A549 treated with DMSO at 1 μM for 4 hours (cell line): Measurements from ENCODE around the gene HIGD1A. TPM values are rescaled to one million over a fixed set of nuclear protein-coding genes. Genes with fewer than 3 reads are reported as not detected.

ENCODE experiments used
- total RNA-seq: library from RNA; stranded (reverse); fragments of 200-300 nt; extraction: Qiagen RNA extraction; gene quantifications from 5 replicates; pipeline ENCODE4 v1.2.3, GENCODE V29; 2022; ENCODE audit warnings: low read depth

HIGD1A gene
- 71.6 to 94.3 TPM (median 78.6 TPM) in 5 replicates for total RNA-seq

GRCh38 chr3:42804106-42804830 lies at the start of gene HIGD1A:
Gene HIGD1A (minus strand): TSS chr3:42804490. CDS start chr3:42794253, 10,237 bp downstream.

GRCh38 chr3:42809202-42809601 lies 4.9 kb upstream of the HIGD1A start, which contains the start of gene ACKR2:
Gene ACKR2 (plus strand): TSS chr3:42809445. CDS start chr3:42864503, 55,058 bp downstream.

GRCh38 chr3:42772670-42773408 lies 31.5 kb downstream of the HIGD1A start, which contains the start of gene CCDC13:
Gene CCDC13 (minus strand): TSS chr3:42773253. CDS start chr3:42758345, 14,908 bp downstream.

Other genes starting within 250 kb of the HIGD1A start
- gene SEC22C, start 222.5 kb downstream of the HIGD1A start, total RNA-seq = 28.5 to 35.4 TPM (median 33.6 TPM) in 5 replicates
- 16.8 to 20.9 TPM (median 19.6 TPM) in 5 replicates for gene SS18L2, start 213.6 kb downstream of the HIGD1A start, total RNA-seq
- 9.0 to 13.9 TPM (median 12.5 TPM) in 5 replicates for gene NKTR, start 203.8 kb downstream of the HIGD1A start, total RNA-seq
- gene ZBTB47, start 150.8 kb downstream of the HIGD1A start, total RNA-seq = 6.0 to 7.4 TPM (median 6.5 TPM) in 5 replicates
- gene KLHL40, start 119.0 kb downstream of the HIGD1A start, total RNA-seq = not detected in 5 replicates
- gene HHATL, start 101.7 kb downstream of the HIGD1A start, total RNA-seq = 0.30 TPM in 1 of 5 replicates, not detected in the others
- gene CCDC13, start 31.2 kb downstream of the HIGD1A start, total RNA-seq = 0.40 to 0.79 TPM (median 0.58 TPM) in 5 replicates
- 0.07 TPM in 1 of 5 replicates, not detected in the others for gene ACKR2, start 5.0 kb upstream of the HIGD1A start, total RNA-seq
- not detected in 5 replicates for gene CYP8B1, start 71.4 kb upstream of the HIGD1A start, total RNA-seq
- gene ZNF662, start 101.7 kb upstream of the HIGD1A start, total RNA-seq = not detected in 5 replicates
- not detected in 5 replicates for gene GASK1A, start 174.8 kb upstream of the HIGD1A start, total RNA-seq